Fibroblast of mammary gland (primary cell): ENCODE results near the gene CIITA.
A peak's percentile ranks its signal among the peaks of the same experiment; 100 is the strongest.
"Not testable (repeated sequence)": the region's sequence is repeated elsewhere in the genome, so short reads cannot be mapped to it uniquely, and the experiment has no call there.

Experiments used
- DNase-seq: peaks from one replicate; pipeline ENCODE4 v3.0.0-alpha.2; 2010; ENCODE audit warnings: low read depth
- H3K4me3 ChIP-seq: 2 replicates; pipeline ENCODE4 v1.5.1; 2011; ENCODE audit warnings: low read depth, mild to moderate bottlenecking, low read length, moderate library complexity; ENCODE audit not compliant: control insufficient read depth
- TF ChIP-seq, protein P1 (sequence below): conservative IDR thresholded peaks from 2 replicates; pipeline ENCODE4 v1.5.1; 2011; ENCODE audit warnings: low read depth, low read length, inconsistent platforms; ENCODE audit not compliant: control insufficient read depth, insufficient read depth

Gene CIITA

DNA sequence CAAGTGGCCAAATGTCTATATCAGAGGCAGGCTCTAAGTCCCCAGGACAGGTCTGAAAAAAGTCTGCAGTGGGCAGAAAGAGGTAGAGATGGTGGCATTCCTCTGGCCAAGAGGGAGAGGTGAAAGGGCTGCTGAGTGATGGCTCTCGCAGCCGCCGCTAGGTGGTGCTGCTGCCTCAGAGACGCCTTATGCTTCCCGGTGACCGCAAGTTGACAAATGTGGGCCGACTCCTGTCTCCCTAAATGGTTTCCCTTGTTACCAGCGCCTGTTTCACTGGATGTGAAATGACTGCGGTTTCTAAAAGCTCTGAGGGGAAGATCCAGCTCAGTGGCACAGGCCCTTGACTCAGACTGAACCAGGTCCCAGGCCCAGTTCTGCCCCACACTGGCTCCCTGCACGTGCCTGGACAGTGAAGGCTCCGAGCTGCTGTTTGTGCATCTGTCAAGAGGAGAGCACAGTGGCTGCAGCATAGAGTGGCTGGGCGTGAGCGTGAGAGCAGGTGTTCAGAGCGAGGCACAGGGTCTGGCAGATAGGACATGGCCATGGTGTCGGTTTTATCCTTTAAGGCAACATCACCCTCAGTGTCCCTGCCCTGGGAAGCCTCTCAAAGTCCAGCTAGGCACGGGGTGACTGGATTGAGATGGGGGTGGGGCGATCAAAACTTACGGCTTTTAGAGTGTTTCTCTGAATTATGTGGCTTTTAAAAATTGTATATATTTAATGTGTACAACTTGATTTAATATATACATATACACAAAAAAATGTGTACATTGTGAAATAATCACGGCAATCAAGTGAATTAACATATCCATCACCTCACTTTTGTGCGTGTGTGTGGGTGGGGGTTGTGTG lies 87.3 kb downstream of the CIITA start:
- TF ChIP-seq, protein P1, sequence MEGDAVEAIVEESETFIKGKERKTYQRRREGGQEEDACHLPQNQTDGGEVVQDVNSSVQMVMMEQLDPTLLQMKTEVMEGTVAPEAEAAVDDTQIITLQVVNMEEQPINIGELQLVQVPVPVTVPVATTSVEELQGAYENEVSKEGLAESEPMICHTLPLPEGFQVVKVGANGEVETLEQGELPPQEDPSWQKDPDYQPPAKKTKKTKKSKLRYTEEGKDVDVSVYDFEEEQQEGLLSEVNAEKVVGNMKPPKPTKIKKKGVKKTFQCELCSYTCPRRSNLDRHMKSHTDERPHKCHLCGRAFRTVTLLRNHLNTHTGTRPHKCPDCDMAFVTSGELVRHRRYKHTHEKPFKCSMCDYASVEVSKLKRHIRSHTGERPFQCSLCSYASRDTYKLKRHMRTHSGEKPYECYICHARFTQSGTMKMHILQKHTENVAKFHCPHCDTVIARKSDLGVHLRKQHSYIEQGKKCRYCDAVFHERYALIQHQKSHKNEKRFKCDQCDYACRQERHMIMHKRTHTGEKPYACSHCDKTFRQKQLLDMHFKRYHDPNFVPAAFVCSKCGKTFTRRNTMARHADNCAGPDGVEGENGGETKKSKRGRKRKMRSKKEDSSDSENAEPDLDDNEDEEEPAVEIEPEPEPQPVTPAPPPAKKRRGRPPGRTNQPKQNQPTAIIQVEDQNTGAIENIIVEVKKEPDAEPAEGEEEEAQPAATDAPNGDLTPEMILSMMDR: peak; percentile 93
- DNase-seq: peak; percentile 82
- no peak overlapping the region for H3K4me3 ChIP-seq

DNA sequence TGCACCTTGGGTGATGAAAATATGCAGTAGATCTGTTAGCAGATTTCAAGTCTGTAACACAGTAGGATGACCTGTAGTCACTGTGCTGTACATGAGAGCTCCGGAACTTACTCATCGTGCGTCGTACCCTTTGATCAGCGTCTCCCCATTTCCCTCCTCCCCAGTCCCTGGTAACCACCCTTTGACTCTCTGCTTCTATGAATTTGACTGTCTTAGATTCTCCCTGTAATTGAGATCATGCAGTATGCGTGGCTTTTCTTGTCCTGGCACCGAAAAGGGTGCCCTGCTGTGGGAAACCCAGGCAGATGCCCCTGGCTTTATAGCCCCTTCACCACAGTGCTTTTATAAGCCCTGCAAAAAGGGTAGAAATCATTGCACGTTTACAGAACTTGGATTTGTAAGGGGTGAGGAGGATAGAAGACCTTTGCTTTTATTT lies 87.9 kb downstream of the CIITA start:
- no peak for DNase-seq
- TF ChIP-seq, protein P1: no peak
- H3K4me3 ChIP-seq: no peak overlapping the region

DNA sequence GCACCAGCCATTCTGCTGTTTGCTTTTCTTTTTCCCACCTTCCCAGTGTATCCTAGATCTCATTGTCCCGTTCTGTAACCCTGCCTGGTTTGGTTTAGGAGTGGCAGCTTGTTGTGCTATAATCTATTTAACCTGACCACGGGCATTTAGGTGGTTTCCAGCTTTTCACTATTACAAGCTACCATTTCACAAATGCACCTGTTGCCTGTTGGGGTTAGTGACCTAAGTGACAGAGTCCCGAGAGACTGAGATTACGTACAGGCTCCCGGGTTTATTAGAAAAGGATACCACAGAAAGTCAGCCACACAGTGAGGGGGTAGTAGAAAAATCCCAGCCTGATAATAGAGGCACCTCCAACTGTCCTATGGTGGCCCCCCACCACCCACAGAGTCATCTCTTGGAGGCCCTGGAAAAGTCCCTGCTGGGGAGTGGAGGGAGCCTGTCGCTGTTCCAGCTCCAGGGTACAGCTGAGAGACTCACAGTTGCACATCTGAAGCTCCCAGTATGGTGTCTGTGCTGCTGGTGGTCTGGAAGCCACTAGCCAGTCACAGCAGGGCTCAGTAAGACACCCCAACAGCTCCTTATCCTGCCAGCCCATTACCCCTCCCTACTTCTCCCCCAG lies 88.5 kb downstream of the CIITA start:
- H3K4me3 ChIP-seq: no peak overlapping the region
- no peak for DNase-seq
- TF ChIP-seq, protein P1: no peak

DNA sequence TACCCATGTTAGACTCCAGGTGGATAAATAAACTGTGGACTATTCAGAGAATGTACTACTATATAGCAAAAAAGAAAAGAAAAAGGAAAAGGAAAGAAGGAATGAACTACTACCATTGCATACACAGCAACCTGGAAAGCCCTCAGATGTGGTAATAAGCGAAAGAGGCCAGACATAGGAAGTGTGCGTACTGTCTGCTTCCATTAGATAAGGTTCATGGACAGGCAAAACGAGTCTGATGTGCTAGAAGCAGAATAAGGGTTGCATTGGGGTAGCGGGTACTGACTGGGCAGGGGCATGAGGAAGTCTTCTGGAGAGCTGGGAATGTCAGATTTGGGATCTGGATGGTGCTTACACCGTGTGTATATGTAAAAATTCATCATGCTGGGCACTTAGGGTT lies 89.1 kb downstream of the CIITA start:
- TF ChIP-seq, protein P1: no peak
- DNase-seq: no peak
- H3K4me3 ChIP-seq: no peak overlapping the region

DNA sequence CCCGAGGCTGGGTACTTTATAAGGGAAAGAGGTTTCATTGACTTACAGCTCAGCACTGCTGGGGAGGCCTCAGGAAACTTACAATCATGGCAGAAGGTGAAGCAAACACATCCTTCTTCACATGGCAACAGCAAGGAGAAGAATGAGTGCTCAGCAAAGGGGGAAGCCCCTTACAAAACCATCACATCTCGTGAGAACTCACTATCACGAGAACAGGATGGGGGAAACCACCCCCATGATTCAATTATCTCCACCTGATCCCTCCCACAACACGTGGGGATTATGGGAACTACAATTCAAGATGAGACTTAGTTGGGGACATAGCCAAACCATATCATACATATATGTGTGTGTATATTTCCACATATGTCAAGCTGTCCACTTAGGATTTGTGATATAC lies 89.6 kb downstream of the CIITA start:
- DNase-seq: not testable (repeated sequence)

DNA sequence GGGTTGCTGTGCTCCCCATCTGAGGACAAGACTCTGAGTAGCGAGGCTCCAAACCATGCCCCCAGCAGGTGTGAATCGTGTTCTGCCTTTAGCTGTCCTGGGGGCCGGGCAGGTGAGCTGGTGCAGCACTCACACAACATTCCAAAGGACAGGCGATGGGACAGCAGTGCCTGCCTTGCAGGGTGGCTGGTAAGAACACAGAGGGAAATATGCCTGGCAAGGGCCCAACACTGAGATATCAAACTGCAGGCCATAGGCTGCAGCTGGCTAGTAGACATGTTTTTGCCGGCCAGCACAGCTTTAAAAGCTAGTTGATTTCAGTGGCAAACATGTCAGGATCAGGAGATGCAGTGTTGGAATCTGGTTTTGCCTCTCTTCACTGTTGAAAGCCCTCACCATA lies 91.0 kb downstream of the CIITA start:
- TF ChIP-seq, protein P1: no peak
- DNase-seq: no peak
- no peak overlapping the region for H3K4me3 ChIP-seq

More for the DNA sequence above, 89.6 kb downstream of the CIITA start:
- not testable (repeated sequence) for H3K4me3 ChIP-seq

DNA sequence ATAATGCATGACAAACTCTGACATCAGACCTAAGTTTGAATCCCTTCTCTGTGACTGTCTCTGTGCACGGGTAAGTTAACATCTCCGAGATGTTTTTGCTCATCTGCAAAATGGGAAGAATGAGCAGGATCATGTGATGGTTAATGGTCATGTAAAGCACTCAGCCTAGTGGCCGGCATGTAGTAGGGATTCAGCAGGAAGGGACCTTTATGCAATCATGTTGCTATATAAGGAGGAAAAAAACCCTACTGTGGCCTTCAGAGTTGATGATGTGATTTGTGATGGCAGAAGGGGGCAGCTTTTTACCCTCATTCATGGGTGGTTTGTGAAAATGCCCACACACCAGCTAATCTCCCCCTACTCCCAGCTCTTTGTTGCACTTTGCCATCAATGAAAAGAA lies 91.5 kb downstream of the CIITA start:
- no peak for DNase-seq
- H3K4me3 ChIP-seq: no peak overlapping the region
- TF ChIP-seq, protein P1: no peak
